OCI-LY7 (cell line): ENCODE results near the gene GIGYF1. TPM values are rescaled to one million over a fixed set of nuclear protein-coding genes. Genes with fewer than 3 reads are reported as not detected.

Experiments used
- BruUV-seq: library from RNA; stranded (reverse); fragments of 400-500 nt; replicated peaks from 2 replicates; lab custom pipeline; 2021; lab: Mats Ljungman, UMichigan
- CTCF ChIA-PET: fragments of 300-600 bp; sonication (Branson Sonifier 250); formaldehyde crosslinking; loops from one replicate; lab custom pipeline; 2022; ENCODE audit warnings: antibody characterized with exemption; ENCODE audit not compliant: unreplicated experiment; lab: Charles Lee
- POLR2A ChIA-PET: fragments of 300-600 bp; sonication (Branson Sonifier 250); formaldehyde crosslinking; loops from one replicate; lab custom pipeline; 2022; ENCODE audit warnings: antibody characterized with exemption; lab: Charles Lee
- DNase-seq: peaks from one replicate; pipeline ENCODE4 v3.0.0-alpha.2; 2015; ENCODE audit warnings: low spot score
- H2AFZ ChIP-seq: fragments of 200-600 bp; sonication (generic), shearing (Covaris generic); 2 replicates; pipeline ENCODE4 v1.6.1; 2014; ENCODE audit warnings: mild to moderate bottlenecking, antibody characterized with exemption, low read length, moderate library complexity
- H3K27ac ChIP-seq: fragments of 200-600 bp; sonication (generic); 2 replicates; pipeline ENCODE4 v1.5.1; 2014; ENCODE audit warnings: mixed run types, low read depth, mild to moderate bottlenecking, moderate library complexity, low read length, inconsistent platforms; ENCODE audit not compliant: poor library complexity, severe bottlenecking
- H3K36me3 ChIP-seq: fragments of 200-600 bp; sonication (generic); 2 replicates; pipeline ENCODE4 v1.6.1; 2014; ENCODE audit warnings: mild to moderate bottlenecking, antibody characterized with exemption, low read length, moderate library complexity, mixed read lengths; ENCODE audit not compliant: insufficient read depth
- H3K4me1 ChIP-seq: fragments of 200-600 bp; sonication (generic); 2 replicates; pipeline ENCODE4 v1.5.1; 2014; ENCODE audit warnings: mild to moderate bottlenecking, low read length; ENCODE audit not compliant: insufficient read depth, poor library complexity, severe bottlenecking
- H3K4me2 ChIP-seq: fragments of 200-600 bp; sonication (generic); 2 replicates; pipeline ENCODE4 v1.6.1; 2014; ENCODE audit warnings: mild to moderate bottlenecking, low read length
- H3K4me3 ChIP-seq: fragments of 200-600 bp; sonication (generic); 2 replicates; pipeline ENCODE4 v1.5.1; 2014; ENCODE audit warnings: mild to moderate bottlenecking, low read depth, low read length; ENCODE audit not compliant: poor library complexity, severe bottlenecking
- H3K79me2 ChIP-seq: fragments of 200-600 bp; sonication (generic); 2 replicates; pipeline ENCODE4 v1.6.1; 2016; ENCODE audit warnings: low read depth, mild to moderate bottlenecking, low read length, moderate library complexity, mixed read lengths; ENCODE audit not compliant: insufficient read depth
- H3K9me2 ChIP-seq: fragments of 200-600 bp; sonication (generic); 2 replicates; pipeline ENCODE4 v1.6.1; 2016; ENCODE audit warnings: mild to moderate bottlenecking, low read length, mixed read lengths; ENCODE audit not compliant: insufficient read depth
- H3K9me3 ChIP-seq: fragments of 200-600 bp; sonication (generic); 2 replicates; pipeline ENCODE4 v1.6.1; 2014; ENCODE audit warnings: mild to moderate bottlenecking, mixed run types, low read length, mixed read lengths
- H4K20me1 ChIP-seq: fragments of 200-600 bp; sonication (generic); 2 replicates; pipeline ENCODE4 v1.6.1; 2014; ENCODE audit warnings: mild to moderate bottlenecking, antibody characterized with exemption, low read length, moderate library complexity, mixed read lengths; ENCODE audit not compliant: insufficient read depth
- CTCF ChIP-seq: fragments of 200-600 bp; sonication (generic); conservative IDR thresholded peaks from 2 replicates; pipeline ENCODE4 v1.5.1; 2014; ENCODE audit warnings: mild to moderate bottlenecking, antibody characterized with exemption, low read length, moderate library complexity, mixed read lengths
- EZH2phosphoT487 ChIP-seq: fragments of 200-600 bp; sonication (generic); IDR thresholded peaks from 2 replicates; pipeline ENCODE4 v1.6.1; 2018; ENCODE audit warnings: low read depth, borderline replicate concordance, mild to moderate bottlenecking, mixed run types, antibody characterized with exemption, low read length, moderate library complexity, mixed read lengths
- intact Hi-C: fragments of 100-400 bp; cut with micrococcal nuclease; formaldehyde crosslinking; loops from one replicate; pipeline ENCODE4 v1.10.0; 2022; ENCODE audit not compliant: unreplicated experiment
- total RNA-seq, 2 experiments: library from RNA; depleted of rRNA in 1 of 2; stranded (reverse); fragments of >200 nt in 1 of 2; shearing (Covaris generic) in 1 of 2; gene quantifications; 2 replicates each; pipeline ENCODE4 v1.2.3, GENCODE V29; 2014 to 2022

Gene GIGYF1
- total RNA-seq, 2 experiments from 2014 or later = 40.2 to 52.0 TPM

- H4K20me1 ChIP-seq = 0 out of 2 replicates have a peak, but pooled peaks cover 6% of the 10 kb centered on the region
- peaks cover 28% of the 10 kb centered on the region for H3K36me3 ChIP-seq
- H3K4me1 ChIP-seq = peaks cover 18% of the 10 kb centered on the region
- H3K4me2 ChIP-seq = peak overlapping the region; percentile 96
- intact Hi-C loops = loop anchor here (5.0 kb wide), 1 partner anchor 91 kb away; no protein-coding TSS in a partner anchor
- no TSS peak for BruUV-seq
- no peaks in the 10 kb centered on the region for H3K9me3 ChIP-seq
- no peak for TF ChIP-seq EZH2phosphoT487
- no peak for TF ChIP-seq CTCF
- ChIA-PET POLR2A (interaction anchor here (2.4 kb wide), 1 partner anchor 11 kb away, joined by 28 read pairs; no protein-coding TSS in a partner anchor), CTCF (interaction anchor here (1.1 kb wide), 1 partner anchor 15 kb away, joined by 13 read pairs; no protein-coding TSS in a partner anchor)
- peak overlapping the region; percentile 72; the same call in 1 of the 2 replicates for H2AFZ ChIP-seq
- peak overlapping the region; percentile 88 for H3K27ac ChIP-seq
- peaks cover 25% of the 10 kb centered on the region for H3K79me2 ChIP-seq
- H3K4me3 ChIP-seq = peak overlapping the region; percentile 99
- no peaks in the 10 kb centered on the region for H3K9me2 ChIP-seq
- DNase-seq = no peak
Observed at GRCh38 chr7:100706672-100707311, 12.7 kb upstream of the GIGYF1 start.

- Histone ChIP-seq H3K4me2 (peak within 1 kb of the TSS; percentile 97), H3K36me3 (peaks cover 28% of the 10 kb centered on the region), H3K9me3 (no peaks in the 10 kb centered on the region), H2AFZ (peak within 1 kb of the TSS; percentile 81), H3K4me1 (peaks cover 18% of the 10 kb centered on the region), H3K79me2 (peaks cover 25% of the 10 kb centered on the region), H4K20me1 (0 out of 2 replicates have a peak, but pooled peaks cover 6% of the 10 kb centered on the region), H3K9me2 (no peaks in the 10 kb centered on the region), H3K4me3 (peak within 1 kb of the TSS; percentile 99), H3K27ac (peak within 1 kb of the TSS; percentile 88)
- TF ChIP-seq EZH2phosphoT487 = no peak
- no peak for TF ChIP-seq CTCF
- ChIA-PET CTCF (interaction anchor here (0.6 to 1.7 kb wide), 9 partner anchors 10 to 631 kb away, joined by 3 to 13 read pairs (median 4); partner anchors contain the start of genes MOSPD3 and SLC12A9), POLR2A (interaction anchor here (0.6 to 2.4 kb wide), 22 partner anchors 8 to 1268 kb away, joined by 3 to 28 read pairs (median 3); partner anchors contain the start of genes FBXO24, LRCH4, MOSPD3 and SAP25)
- BruUV-seq = TSS peak; percentile 91
- intact Hi-C loops = loop anchor here (1.0 to 5.0 kb wide), 3 partner anchors 19 to 146 kb away; partner anchors contain the start of gene SLC12A9
- DNase-seq = peak; percentile 99
Observed at GRCh38 chr7:100705753-100706671, 12.0 kb upstream of the GIGYF1 start, which contains the start of gene POP7. Gene POP7, plus strand, starts transcription at chr7:100706121. Its CDS starts 710 bp downstream, at chr7:100706831.
